Measurements from ENCODE around the gene TAS1R3. TPM values are rescaled to one million over a fixed set of nuclear protein-coding genes. Genes with fewer than 3 reads are reported as not detected.

The TAS1R3 gene
- total RNA-seq, 1 donor from 2014 or later = 0.97 TPM

- H3K4me3 Mint-ChIP-seq (ENCODE audit: unreplicated experiment) = no peak overlapping the region
- H3K36me3 Mint-ChIP-seq (ENCODE audit: unreplicated experiment) = peaks cover 8% of the 10 kb centered on the region
- no peak for DNase-seq (ENCODE audit: extremely low spot score, unreplicated experiment)
- H3K27ac Mint-ChIP-seq (ENCODE audit: unreplicated experiment) = no peak overlapping the region
- no peaks in the 10 kb centered on the region for H3K9me3 Mint-ChIP-seq (ENCODE audit: unreplicated experiment)
- no peak for TF ChIP-seq CTCF (IDR thresholded peaks at IDR 0.05)
- no peaks in the 10 kb centered on the region for H3K27me3 Mint-ChIP-seq (ENCODE audit: unreplicated experiment)
- H3K4me1 Mint-ChIP-seq (ENCODE audit: unreplicated experiment) = peaks cover 17% of the 10 kb centered on the region
Measured at GRCh38 chr1:1342061-1342562, 11.0 kb downstream of the TAS1R3 start.

- H3K4me1 Mint-ChIP-seq (ENCODE audit: unreplicated experiment) = peaks cover 23% of the 10 kb centered on the region
- no peak for TF ChIP-seq CTCF (IDR thresholded peaks at IDR 0.05)
- no peaks in the 10 kb centered on the region for H3K9me3 Mint-ChIP-seq (ENCODE audit: unreplicated experiment)
- DNase-seq (ENCODE audit: extremely low spot score, unreplicated experiment) = no peak
- H3K4me3 Mint-ChIP-seq (ENCODE audit: unreplicated experiment) = no peak overlapping the region
- no peaks in the 10 kb centered on the region for H3K27me3 Mint-ChIP-seq (ENCODE audit: unreplicated experiment)
- no peak overlapping the region for H3K27ac Mint-ChIP-seq (ENCODE audit: unreplicated experiment)
- H3K36me3 Mint-ChIP-seq (ENCODE audit: unreplicated experiment) = peaks cover 8% of the 10 kb centered on the region
Measured at GRCh38 chr1:1342584-1343115, 11.6 kb downstream of the TAS1R3 start.

- Mint-ChIP-seq H3K36me3 (ENCODE audit: unreplicated experiment) (peaks cover 8% of the 10 kb centered on the region), H3K27ac (ENCODE audit: unreplicated experiment) (no peak overlapping the region), H3K9me3 (ENCODE audit: unreplicated experiment) (no peaks in the 10 kb centered on the region), H3K27me3 (ENCODE audit: unreplicated experiment) (no peaks in the 10 kb centered on the region), H3K4me1 (ENCODE audit: unreplicated experiment) (peaks cover 24% of the 10 kb centered on the region), H3K4me3 (ENCODE audit: unreplicated experiment) (no peak overlapping the region)
- DNase-seq (ENCODE audit: extremely low spot score, unreplicated experiment) = no peak
- no peak for TF ChIP-seq CTCF (IDR thresholded peaks at IDR 0.05)
Measured at GRCh38 chr1:1343811-1344421, 12.8 kb downstream of the TAS1R3 start.

- no peaks in the 10 kb centered on the region for H3K27me3 Mint-ChIP-seq (ENCODE audit: unreplicated experiment)
- no peak overlapping the region for H3K27ac Mint-ChIP-seq (ENCODE audit: unreplicated experiment)
- no peak overlapping the region for H3K4me3 Mint-ChIP-seq (ENCODE audit: unreplicated experiment)
- TF ChIP-seq CTCF (IDR thresholded peaks at IDR 0.05) = peak; percentile 50
- no peak for DNase-seq (ENCODE audit: extremely low spot score, unreplicated experiment)
- no peaks in the 10 kb centered on the region for H3K9me3 Mint-ChIP-seq (ENCODE audit: unreplicated experiment)
- H3K36me3 Mint-ChIP-seq (ENCODE audit: unreplicated experiment) = peaks cover 8% of the 10 kb centered on the region
- peaks cover 24% of the 10 kb centered on the region for H3K4me1 Mint-ChIP-seq (ENCODE audit: unreplicated experiment)
Measured at GRCh38 chr1:1344655-1345361, 13.7 kb downstream of the TAS1R3 start.

- DNase-seq (ENCODE audit: extremely low spot score, unreplicated experiment) = no peak
- Mint-ChIP-seq H3K27me3 (ENCODE audit: unreplicated experiment) (no peaks in the 10 kb centered on the region), H3K36me3 (ENCODE audit: unreplicated experiment) (peaks cover 6% of the 10 kb centered on the region), H3K27ac (ENCODE audit: unreplicated experiment) (no peak overlapping the region), H3K4me1 (ENCODE audit: unreplicated experiment) (peaks cover 24% of the 10 kb centered on the region), H3K4me3 (ENCODE audit: unreplicated experiment) (no peak overlapping the region), H3K9me3 (ENCODE audit: unreplicated experiment) (no peaks in the 10 kb centered on the region)
- TF ChIP-seq CTCF (IDR thresholded peaks at IDR 0.05) = no peak
Measured at GRCh38 chr1:1345384-1345783, 14.3 kb downstream of the TAS1R3 start.

Measured in osteocyte (in vitro differentiated cells).